Panc1 (cell line): ENCODE data around the gene AHSG. TPM values are rescaled to one million over a fixed set of nuclear protein-coding genes. Genes with fewer than 3 reads are reported as not detected.

Source experiments
- ATAC-seq: fragments of 200-7000 bp; cut with Tn5 transposase; 2 replicates; pipeline ENCODE4 v1.9.1; 2020; ENCODE audit warnings: mild to moderate bottlenecking, moderate library complexity
- BruUV-seq: library from RNA; stranded (reverse); fragments of 400-500 nt; replicated peaks from 2 replicates; lab custom pipeline; 2021; lab: Mats Ljungman, UMichigan
- CTCF ChIA-PET: fragments of 300-600 bp; sonication (Branson Sonifier 250); formaldehyde crosslinking; loops from one replicate; lab custom pipeline; 2022; ENCODE audit warnings: antibody characterized with exemption; lab: Charles Lee
- POLR2A ChIA-PET: fragments of 300-600 bp; sonication (Branson Sonifier 250); formaldehyde crosslinking; loops from one replicate; lab custom pipeline; 2022; ENCODE audit warnings: antibody characterized with exemption; lab: Charles Lee
- DNase-seq: peaks from one replicate; pipeline ENCODE4 v3.0.0-alpha.2; 2010; ENCODE audit warnings: low read depth, low spot score
- H3K27ac ChIP-seq: 2 replicates; pipeline ENCODE4 v1.5.1; 2011; ENCODE audit warnings: mild to moderate bottlenecking, low read length, inconsistent platforms
- H3K27me3 ChIP-seq: fragments of 200-500 bp; sonication (Bioruptor generic); 2 replicates; pipeline ENCODE4 v1.6.0; 2014; ENCODE audit warnings: low read length, inconsistent platforms; ENCODE audit not compliant: control insufficient read depth, insufficient read depth
- H3K36me3 ChIP-seq: fragments of 200-500 bp; sonication (Bioruptor generic); 2 replicates; pipeline ENCODE4 v1.5.1; 2014; ENCODE audit warnings: inconsistent platforms, mild to moderate bottlenecking, low read length, moderate library complexity; ENCODE audit not compliant: control insufficient read depth, insufficient read depth
- H3K4me1 ChIP-seq: 2 replicates; pipeline ENCODE4 v1.5.1; 2011; ENCODE audit warnings: inconsistent platforms, mild to moderate bottlenecking, low read length, moderate library complexity; ENCODE audit not compliant: control insufficient read depth, insufficient read depth
- H3K4me3 ChIP-seq, 2 experiments: 2 replicates each; pipeline ENCODE4 v1.5.1; 2011 to 2012; ENCODE audit warnings: low read depth in 2 of 2, low read length in 2 of 2, mild to moderate bottlenecking in 2 of 2, inconsistent platforms in 1 of 2, moderate library complexity in 1 of 2
- H3K9me3 ChIP-seq: fragments of 200-500 bp; sonication (Bioruptor generic); 2 replicates; pipeline ENCODE4 v1.5.1; 2014; ENCODE audit warnings: low read depth, mild to moderate bottlenecking, inconsistent platforms, low read length, moderate library complexity; ENCODE audit not compliant: control insufficient read depth, insufficient read depth
- CTCF ChIP-seq: fragments of 450-650 bp; IDR thresholded peaks from 2 replicates; pipeline ENCODE4 v1.5.1; 2017; ENCODE audit warnings: mild to moderate bottlenecking
- POLR2AphosphoS5 ChIP-seq: IDR thresholded peaks from 2 replicates; pipeline ENCODE4 v1.6.1; 2012; ENCODE audit warnings: mild to moderate bottlenecking, low read depth, low read length, moderate library complexity
- REST ChIP-seq, 2 experiments: IDR thresholded peaks; 2 replicates each; pipeline ENCODE4 v1.6.1; 2011 to 2012; ENCODE audit warnings: low read depth in 2 of 2, control low read depth in 1 of 2, low read length in 1 of 2, mild to moderate bottlenecking in 1 of 2, moderate library complexity in 1 of 2; ENCODE audit not compliant: insufficient read depth in 1 of 2
- SIN3A ChIP-seq: IDR thresholded peaks from 2 replicates; pipeline ENCODE4 v1.6.1; 2012; ENCODE audit warnings: low read depth, mild to moderate bottlenecking, low read length, moderate library complexity, borderline replicate concordance; ENCODE audit not compliant: insufficient read depth
- TCF7L2 ChIP-seq: IDR thresholded peaks from 2 replicates; pipeline ENCODE4 v1.6.1; 2011; ENCODE audit warnings: mild to moderate bottlenecking, low read depth, low read length, inconsistent platforms
- in situ Hi-C: cut with HindIII; loops from 2 replicates; pipeline ENCODE4 v1.10.0; 2016; ENCODE audit warnings: low sequenced_read_pairs, low pct_unique_long_range_greater_than_20kb
- intact Hi-C: fragments of 100-400 bp; cut with micrococcal nuclease; formaldehyde crosslinking; loops from one replicate; pipeline ENCODE4 v1.10.0; 2022; ENCODE audit not compliant: unreplicated experiment
- total RNA-seq: library from RNA; stranded (reverse); gene quantifications from one replicate; pipeline ENCODE4 v1.2.1, GENCODE V29; 2021; ENCODE audit not compliant: unreplicated experiment

Gene AHSG
- total RNA-seq, 1 experiment from 2014 or later, result 0.85 TPM

GRCh38 chr3:186596568-186597287 lies 16.1 kb upstream of the AHSG start:
- Histone ChIP-seq H3K4me1 (no peaks in the 10 kb centered on the region), H3K27ac (no peak overlapping the region), H3K36me3 (no peaks in the 10 kb centered on the region), H3K4me3 (no peak overlapping the region; a peak in 1 of 4 replicates), H3K27me3 (no peaks in the 10 kb centered on the region), H3K9me3 (no peaks in the 10 kb centered on the region)
- no TSS peak for BruUV-seq
- intact Hi-C loops (no loop called here), in situ Hi-C loops (no loop called here)
- CTCF ChIA-PET, result interaction anchor here (0.7 to 1.1 kb wide), 4 partner anchors 14 to 533 kb away, joined by 3 to 17 read pairs (median 4); no protein-coding TSS in a partner anchor
- POLR2A ChIA-PET, result no interaction called here
- TF ChIP-seq SIN3A, result no peak
- no peak for TF ChIP-seq CTCF
- no peak for TF ChIP-seq POLR2AphosphoS5
- TF ChIP-seq REST (IDR thresholded peaks at IDR 0.05; ENCODE audit: insufficient read depth in 1 of 2, low read depth in 2 of 2, low read length in 1 of 2), result no peak
- no peak for TF ChIP-seq TCF7L2
- DNase-seq, result no peak
- no peak for ATAC-seq

- no TSS peak for BruUV-seq
- no peaks in the 10 kb centered on the region for H3K27me3 ChIP-seq
- no peaks in the 10 kb centered on the region for H3K36me3 ChIP-seq
- intact Hi-C loops (no loop called here), in situ Hi-C loops (no loop called here)
- DNase-seq, result no peak
- no peak overlapping the region for H3K4me3 ChIP-seq
- ATAC-seq, result no peak
- POLR2A ChIA-PET, result no interaction called here
- CTCF ChIA-PET, result no interaction called here
- H3K9me3 ChIP-seq, result no peaks in the 10 kb centered on the region
- H3K4me1 ChIP-seq, result no peaks in the 10 kb centered on the region
- no peak for TF ChIP-seq TCF7L2
- TF ChIP-seq POLR2AphosphoS5, result no peak
- no peak for TF ChIP-seq CTCF
- TF ChIP-seq SIN3A, result no peak
- TF ChIP-seq REST (IDR thresholded peaks at IDR 0.05; ENCODE audit: insufficient read depth in 1 of 2, low read depth in 2 of 2, low read length in 1 of 2), result no peak
- no peak overlapping the region for H3K27ac ChIP-seq
Measured at GRCh38 chr3:186598108-186598784, 14.6 kb upstream of the AHSG start.
